Gastroesophageal sphincter (tissue), 3 donors: ENCODE data around the gene TRIM25.

Experiments
- POLR2AphosphoS5 ChIP-seq: sonication (generic); formaldehyde crosslinking; IDR thresholded peaks from one replicate; pipeline ENCODE4 v1.6.1; 2017; ENCODE audit warnings: antibody characterized with exemption
- TF ChIP-seq, protein P1 (sequence below), 4 experiments: fragments of 200-600 bp in 2 of 4; fragments of 450-650 bp in 2 of 4; sonication (generic) in 1 of 4; IDR thresholded peaks; one replicate each; pipeline ENCODE4 v1.5.1; 2017 to 2019; ENCODE audit warnings: antibody characterized with exemption in 4 of 4, mild to moderate bottlenecking in 2 of 4, moderate library complexity in 2 of 4

DNA sequence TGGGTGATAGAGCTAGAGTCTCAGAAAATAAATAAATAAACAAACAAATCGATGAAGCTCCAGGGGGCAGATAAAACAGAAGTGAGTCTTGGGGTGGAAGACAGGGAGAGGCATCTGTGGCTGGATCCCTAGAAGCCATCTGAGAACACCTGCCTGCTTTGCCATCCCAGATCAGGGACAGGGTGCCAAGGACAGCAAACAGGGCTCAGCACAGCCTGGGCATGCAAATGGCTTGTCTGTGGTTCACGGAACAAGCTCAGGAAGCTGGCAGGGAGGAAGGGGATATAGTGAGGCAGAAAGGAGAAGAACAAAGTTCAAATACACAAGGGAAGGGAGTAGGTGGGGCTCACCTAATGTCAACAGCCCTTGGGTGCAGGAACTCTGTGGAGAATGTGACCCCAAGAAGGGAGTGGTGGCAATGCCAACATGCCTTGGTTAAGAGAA, 27.5 kb downstream of the TRIM25 start:
- TF ChIP-seq, protein P1, sequence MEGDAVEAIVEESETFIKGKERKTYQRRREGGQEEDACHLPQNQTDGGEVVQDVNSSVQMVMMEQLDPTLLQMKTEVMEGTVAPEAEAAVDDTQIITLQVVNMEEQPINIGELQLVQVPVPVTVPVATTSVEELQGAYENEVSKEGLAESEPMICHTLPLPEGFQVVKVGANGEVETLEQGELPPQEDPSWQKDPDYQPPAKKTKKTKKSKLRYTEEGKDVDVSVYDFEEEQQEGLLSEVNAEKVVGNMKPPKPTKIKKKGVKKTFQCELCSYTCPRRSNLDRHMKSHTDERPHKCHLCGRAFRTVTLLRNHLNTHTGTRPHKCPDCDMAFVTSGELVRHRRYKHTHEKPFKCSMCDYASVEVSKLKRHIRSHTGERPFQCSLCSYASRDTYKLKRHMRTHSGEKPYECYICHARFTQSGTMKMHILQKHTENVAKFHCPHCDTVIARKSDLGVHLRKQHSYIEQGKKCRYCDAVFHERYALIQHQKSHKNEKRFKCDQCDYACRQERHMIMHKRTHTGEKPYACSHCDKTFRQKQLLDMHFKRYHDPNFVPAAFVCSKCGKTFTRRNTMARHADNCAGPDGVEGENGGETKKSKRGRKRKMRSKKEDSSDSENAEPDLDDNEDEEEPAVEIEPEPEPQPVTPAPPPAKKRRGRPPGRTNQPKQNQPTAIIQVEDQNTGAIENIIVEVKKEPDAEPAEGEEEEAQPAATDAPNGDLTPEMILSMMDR (IDR thresholded peaks at IDR 0.05) = no peak
- no peak for TF ChIP-seq POLR2AphosphoS5
